DND-41 (cell line): Measurements from ENCODE around the gene CCL3.

Experiments used
- ATAC-seq: fragments of 200-7000 bp; cut with Tn5 transposase; 3 replicates; pipeline ENCODE4 v1.9.1; 2021; ENCODE audit warnings: low read depth; ENCODE audit not compliant: insufficient read depth
- DNase-seq: peaks from one replicate; pipeline ENCODE4 v3.0.0-alpha.2; 2020
- H2AFZ ChIP-seq: 2 replicates; pipeline ENCODE4 v1.6.0; 2012; ENCODE audit warnings: low read depth, low read length
- H3K27ac ChIP-seq: 2 replicates; pipeline ENCODE4 v1.5.1; 2012; ENCODE audit warnings: low read length, inconsistent platforms
- H3K27me3 ChIP-seq: fragments of 200-600 bp; sonication (generic); 2 replicates; pipeline ENCODE4 v1.6.0; 2012; ENCODE audit warnings: low read length, mild to moderate bottlenecking, inconsistent platforms; ENCODE audit not compliant: insufficient read depth, poor library complexity
- H3K36me3 ChIP-seq: 2 replicates; pipeline ENCODE4 v1.5.1; 2012; ENCODE audit warnings: low read length, inconsistent platforms; ENCODE audit not compliant: insufficient read depth
- H3K4me1 ChIP-seq: 2 replicates; pipeline ENCODE4 v1.5.1; 2012; ENCODE audit warnings: mild to moderate bottlenecking, low read length; ENCODE audit not compliant: insufficient read depth
- H3K4me2 ChIP-seq: 2 replicates; pipeline ENCODE4 v1.6.0; 2012; ENCODE audit warnings: mild to moderate bottlenecking, moderate library complexity, low read length, inconsistent platforms; ENCODE audit not compliant: insufficient read depth
- H3K4me3 ChIP-seq, 2 experiments: fragments of 200-600 bp in 1 of 2; shearing (Covaris generic) in 1 of 2; 2 replicates each; pipeline ENCODE4 v1.5.1; 2012 to 2016; ENCODE audit warnings: inconsistent platforms in 2 of 2, low read length in 2 of 2, mild to moderate bottlenecking in 2 of 2, low read depth in 1 of 2, moderate library complexity in 1 of 2
- H3K79me2 ChIP-seq: 2 replicates; pipeline ENCODE4 v1.6.0; 2012; ENCODE audit warnings: low read length, inconsistent platforms; ENCODE audit not compliant: insufficient read depth
- H3K9ac ChIP-seq: 2 replicates; pipeline ENCODE4 v1.6.0; 2012; ENCODE audit warnings: low read depth, mild to moderate bottlenecking, inconsistent platforms, low read length, moderate library complexity
- H3K9me3 ChIP-seq: 2 replicates; pipeline ENCODE4 v1.5.1; 2012; ENCODE audit warnings: low read length, moderate library complexity, mild to moderate bottlenecking, inconsistent platforms; ENCODE audit not compliant: insufficient read depth, severe bottlenecking
- H4K20me1 ChIP-seq: 2 replicates; pipeline ENCODE4 v1.6.0; 2012; ENCODE audit warnings: low read length; ENCODE audit not compliant: insufficient read depth
- CTCF ChIP-seq: IDR thresholded peaks from 2 replicates; pipeline ENCODE4 v1.5.1; 2012; ENCODE audit warnings: borderline replicate concordance, low read length, moderate library complexity, mild to moderate bottlenecking; ENCODE audit not compliant: poor library complexity, severe bottlenecking; ENCODE audit errors: extremely low read depth
- EZH2 ChIP-seq: IDR thresholded peaks from 3 replicates; pipeline ENCODE4 v1.6.1; 2012; ENCODE audit warnings: borderline replicate concordance, low read depth, mild to moderate bottlenecking, moderate library complexity, low read length, inconsistent platforms; ENCODE audit not compliant: severe bottlenecking

Gene CCL3

GRCh38 chr17:36089888-36090836 is at the start of gene CCL3:
TSS of gene CCL3 (minus strand) at chr17:36090143. CDS start at chr17:36090058, 85 bp downstream.
- no peak within 1 kb of the TSS for H2AFZ ChIP-seq
- H3K9ac ChIP-seq, result no peak within 1 kb of the TSS
- no peak within 1 kb of the TSS for H3K4me3 ChIP-seq
- H3K4me2 ChIP-seq, result no peak within 1 kb of the TSS
- TF ChIP-seq CTCF, result no peak
- TF ChIP-seq EZH2, result no peak
- no peaks in the 10 kb centered on the region for H4K20me1 ChIP-seq
- H3K36me3 ChIP-seq, result no peaks in the 10 kb centered on the region
- peaks cover 3% of the 10 kb centered on the region for H3K27me3 ChIP-seq
- no peaks in the 10 kb centered on the region for H3K79me2 ChIP-seq
- H3K4me1 ChIP-seq, result peaks cover 11% of the 10 kb centered on the region
- no peak for DNase-seq
- no peak for ATAC-seq
- no peak within 1 kb of the TSS for H3K27ac ChIP-seq
- no peaks in the 10 kb centered on the region for H3K9me3 ChIP-seq

GRCh38 chr17:36136439-36136838 is 46.5 kb upstream of the CCL3 start:
- no peak overlapping the region for H3K27ac ChIP-seq
- H3K4me2 ChIP-seq, result no peak overlapping the region
- ATAC-seq (no peak), DNase-seq (no peak)
- TF ChIP-seq CTCF (no peak), EZH2 (no peak)
- no peaks in the 10 kb centered on the region for H3K79me2 ChIP-seq
- H3K9ac ChIP-seq, result no peak overlapping the region
- no peaks in the 10 kb centered on the region for H4K20me1 ChIP-seq
- H3K27me3 ChIP-seq, result peaks cover 2% of the 10 kb centered on the region
- no peaks in the 10 kb centered on the region for H3K9me3 ChIP-seq
- H3K4me3 ChIP-seq, result no peak overlapping the region
- H3K36me3 ChIP-seq, result no peaks in the 10 kb centered on the region
- no peaks in the 10 kb centered on the region for H3K4me1 ChIP-seq
- H2AFZ ChIP-seq, result no peak overlapping the region

GRCh38 chr17:36136036-36136435 is 46.1 kb upstream of the CCL3 start:
- Histone ChIP-seq H3K4me1 (no peaks in the 10 kb centered on the region), H3K4me2 (no peak overlapping the region), H3K27ac (no peak overlapping the region), H3K79me2 (no peaks in the 10 kb centered on the region), H3K27me3 (peaks cover 2% of the 10 kb centered on the region), H4K20me1 (no peaks in the 10 kb centered on the region), H2AFZ (no peak overlapping the region), H3K9ac (no peak overlapping the region), H3K36me3 (no peaks in the 10 kb centered on the region), H3K9me3 (no peaks in the 10 kb centered on the region), H3K4me3 (no peak overlapping the region)
- DNase-seq (no peak), ATAC-seq (no peak)
- TF ChIP-seq EZH2, result no peak
- no peak for TF ChIP-seq CTCF
